HepG2 (cell line): ENCODE results near the gene MIOS. TPM values are rescaled to one million over a fixed set of nuclear protein-coding genes. Genes with fewer than 3 reads are reported as not detected.

Experiments used
- ATAC-seq: fragments of 200-7000 bp; cut with Tn5 transposase; 3 replicates; pipeline ENCODE4 v1.9.1; 2020; ENCODE audit warnings: mild to moderate bottlenecking, moderate library complexity
- BruUV-seq: library from RNA; stranded (reverse); fragments of 400-500 nt; replicated peaks from 2 replicates; lab custom pipeline; 2021; lab: Mats Ljungman, UMichigan
- CTCF ChIA-PET: fragments of 300-600 bp; formaldehyde crosslinking; extraction: SDS; loops from one replicate; lab custom pipeline; 2021; ENCODE audit warnings: low total read pairs, inconsistent platforms, low intra/inter-chr PET ratio; lab: Yijun Ruan, JAX
- POLR2A ChIA-PET: fragments of 350-600 bp; sonication (Branson Sonifier 250); formaldehyde crosslinking; loops from one replicate; lab custom pipeline; 2020; ENCODE audit warnings: antibody characterized with exemption, inconsistent platforms; lab: Yijun Ruan, JAX
- DNase-seq: peaks from one replicate; pipeline ENCODE4 v3.0.0-alpha.2; 2015; ENCODE audit warnings: low spot score
- FAIRE-seq: peaks from 3 replicates; lab custom pipeline; 2011; peaks lifted over from hg19 to GRCh38; lab: Jason Lieb, UNC
- H2AFZ ChIP-seq: one replicate; pipeline ENCODE4 v1.6.1; 2011; ENCODE audit warnings: low read length, inconsistent platforms
- H3K27ac ChIP-seq: fragments of 300-600 bp; 3 replicates; pipeline ENCODE4 v1.8.0; 2011; ENCODE audit warnings: mixed run types, mild to moderate bottlenecking, mixed read lengths, low read length, inconsistent platforms; ENCODE audit not compliant: insufficient read depth; ENCODE audit errors: extremely low read length
- H3K27me3 ChIP-seq, 2 experiments: fragments of 200-600 bp in 1 of 2; 2 replicates in 1 of 2; 3 replicates in 1 of 2; pipeline versions ENCODE4 v1.6.0 to v1.8.0; 2011; ENCODE audit warnings: low read length in 2 of 2, mild to moderate bottlenecking in 2 of 2, moderate library complexity in 2 of 2, inconsistent platforms in 1 of 2; ENCODE audit not compliant: insufficient read depth in 2 of 2, control insufficient read depth in 1 of 2
- H3K36me3 ChIP-seq, 2 experiments: fragments of 200-600 bp in 1 of 2; replicated peaks in 1 of 2; 2 replicates in 1 of 2; 3 replicates in 1 of 2; pipeline versions ENCODE4 v1.5.1 to v1.8.0; 2011; ENCODE audit warnings: low read length in 2 of 2, inconsistent platforms in 1 of 2; ENCODE audit not compliant: insufficient read depth in 2 of 2, control insufficient read depth in 1 of 2
- H3K4me1 ChIP-seq: 2 replicates; pipeline ENCODE4 v1.5.1; 2012; ENCODE audit warnings: low read length, inconsistent platforms; ENCODE audit not compliant: insufficient read depth
- H3K4me2 ChIP-seq: 2 replicates; pipeline ENCODE4 v1.6.0; 2011; ENCODE audit warnings: low read depth, low read length, inconsistent platforms
- H3K4me3 ChIP-seq, 3 experiments: fragments of 200-600 bp in 1 of 3; sonication (generic), shearing (Covaris generic) in 1 of 3; replicated peaks in 1 of 3; 2 replicates each; pipeline ENCODE4 v1.5.1; 2011 to 2016; ENCODE audit warnings: low read length in 3 of 3, inconsistent platforms in 2 of 3, low read depth in 2 of 3, mild to moderate bottlenecking in 2 of 3, control low read depth in 1 of 3, mixed read lengths in 1 of 3; ENCODE audit not compliant: insufficient read depth in 1 of 3
- H3K79me2 ChIP-seq: one replicate; pipeline ENCODE4 v1.6.1; 2011; ENCODE audit warnings: low read length, inconsistent platforms; ENCODE audit not compliant: insufficient read depth
- H3K9ac ChIP-seq: 2 replicates; pipeline ENCODE4 v1.6.0; 2011; ENCODE audit warnings: mild to moderate bottlenecking, low read depth, low read length, inconsistent platforms; ENCODE audit not compliant: insufficient read depth
- H3K9me3 ChIP-seq: 2 replicates; pipeline ENCODE4 v1.5.1; 2012; ENCODE audit warnings: mild to moderate bottlenecking, low read length
- H4K20me1 ChIP-seq: 2 replicates; pipeline ENCODE4 v1.6.0; 2011; ENCODE audit warnings: inconsistent platforms, mild to moderate bottlenecking, low read length, moderate library complexity; ENCODE audit not compliant: insufficient read depth
- CCDC6 ChIP-seq: sonication (generic); formaldehyde crosslinking; IDR thresholded peaks from 2 replicates; pipeline ENCODE4 v1.8.1; 2022; ENCODE audit warnings: mild to moderate bottlenecking, missing genetic modification reagents, moderate library complexity
- HNRNPL ChIP-seq: fragments of 200-400 bp; formaldehyde crosslinking; IDR thresholded peaks from 2 replicates; pipeline ENCODE4 v1.6.1; 2017; ENCODE audit warnings: mild to moderate bottlenecking, low read depth, low read length
- KDM5A ChIP-seq: fragments of 200-600 bp; sonication (generic); IDR thresholded peaks from 2 replicates; pipeline ENCODE4 v1.7.0; 2018; ENCODE audit warnings: antibody characterized with exemption, mild to moderate bottlenecking, low read length, borderline replicate concordance
- MAFF ChIP-seq: IDR thresholded peaks from 2 replicates; pipeline ENCODE4 v1.6.1; 2011; ENCODE audit warnings: low read depth, low read length, improper control_type of control experiment
- MAFK ChIP-seq, 2 experiments: IDR thresholded peaks in 1 of 2; conservative IDR thresholded peaks in 1 of 2; 2 replicates each; pipeline ENCODE4 v1.6.1; 2011; ENCODE audit warnings: improper control_type of control experiment in 2 of 2, low read length in 2 of 2
- POLR2A ChIP-seq, 2 experiments: IDR thresholded peaks; 2 replicates each; pipeline ENCODE4 v1.6.1; 2011; ENCODE audit warnings: low read depth in 2 of 2, low read length in 2 of 2, mild to moderate bottlenecking in 1 of 2, moderate library complexity in 1 of 2; ENCODE audit not compliant: insufficient read depth in 1 of 2
- SOX6 ChIP-seq, 2 experiments: fragments of 450-650 bp in 1 of 2; sonication (generic) in 1 of 2; formaldehyde crosslinking in 1 of 2; IDR thresholded peaks; 2 replicates each; pipeline versions ENCODE4 v1.4.0 to v1.6.1; 2017 to 2020; ENCODE audit warnings: antibody characterized with exemption in 1 of 2, mild to moderate bottlenecking in 1 of 2, missing genetic modification reagents in 1 of 2
- THAP8 ChIP-seq: sonication (generic); formaldehyde crosslinking; IDR thresholded peaks from 2 replicates; pipeline ENCODE4 v1.5.1; 2020; ENCODE audit warnings: missing genetic modification reagents, mild to moderate bottlenecking, borderline replicate concordance
- ZFX ChIP-seq: sonication (generic); formaldehyde crosslinking; IDR thresholded peaks from 2 replicates; pipeline ENCODE4 v1.4.0; 2020; ENCODE audit warnings: mild to moderate bottlenecking, low read depth, missing genetic modification reagents, moderate library complexity
- ZNF280B ChIP-seq: sonication (generic); formaldehyde crosslinking; IDR thresholded peaks from 2 replicates; pipeline ENCODE4 v1.5.0; 2020; ENCODE audit warnings: missing genetic modification reagents, mild to moderate bottlenecking, borderline replicate concordance
- ZNF362 ChIP-seq: sonication (generic); formaldehyde crosslinking; IDR thresholded peaks from 2 replicates; pipeline ENCODE4 v1.4.0; 2020; ENCODE audit warnings: missing genetic modification reagents, mild to moderate bottlenecking, borderline replicate concordance
- ZNF431 ChIP-seq: sonication (generic); formaldehyde crosslinking; IDR thresholded peaks from 2 replicates; pipeline ENCODE4 v1.9.0; 2022; ENCODE audit warnings: missing genetic modification reagents, low read depth, mild to moderate bottlenecking, borderline replicate concordance
- ZNF572 ChIP-seq: sonication (generic); formaldehyde crosslinking; IDR thresholded peaks from 2 replicates; pipeline ENCODE4 v1.5.1; 2020; ENCODE audit warnings: mild to moderate bottlenecking, missing genetic modification reagents
- ZNF580 ChIP-seq: IDR thresholded peaks from 2 replicates; pipeline ENCODE4 v1.6.1; 2016; ENCODE audit warnings: low read depth, borderline replicate concordance
- ZNF589 ChIP-seq: sonication (generic); formaldehyde crosslinking; conservative IDR thresholded peaks from 2 replicates; pipeline ENCODE4 v1.8.0; 2022; ENCODE audit warnings: mild to moderate bottlenecking, moderate library complexity, missing genetic modification reagents
- WGBS: methylation state at CpG from one replicate; pipeline ENCODE4 v1.1.6; 2017; ENCODE audit warnings: low lambda C conversion rate; 5-methylcytosine and 5-hydroxymethylcytosine counted together
- in situ Hi-C: cut with HindIII; loops from 2 replicates; pipeline ENCODE4 v1.10.0; 2017; ENCODE audit warnings: low pct_unique_long_range_greater_than_20kb; ENCODE audit not compliant: extremely low pct_ligation_motif_present
- intact Hi-C: fragments of 100-400 bp; cut with micrococcal nuclease; formaldehyde crosslinking; loops from one replicate; pipeline ENCODE4 v1.10.0; 2022; ENCODE audit not compliant: unreplicated experiment
- polyA plus RNA-seq, 8 experiments: library from polyadenylated mRNA; depleted of rRNA in 3 of 8; stranded (reverse) in 7 of 8; unstranded in 1 of 8; fragments of >200 nt; fragmentation: Illumina TruSeq in 4 of 8; extraction: Trizol in 4 of 8; gene quantifications; 2 replicates each; pipeline versions ENCODE4 v1.2.1 to v1.2.3, GENCODE V29; 2011 to 2016; ENCODE audit warnings: low read depth in 4 of 8, missing spikeins in 1 of 8, mixed read lengths in 1 of 8; ENCODE audit not compliant: insufficient read depth in 1 of 8
- total RNA-seq, 5 experiments: library from RNA; depleted of rRNA; stranded (reverse); fragments of >200 nt; fragmentation: Illumina TruSeq; extraction: Trizol; gene quantifications; 2 replicates each; pipeline ENCODE4 v1.2.3, GENCODE V29; 2016; ENCODE audit warnings: low read depth in 1 of 5
- TF ChIP-seq, protein P1 (sequence below): sonication (generic); formaldehyde crosslinking; conservative IDR thresholded peaks from 2 replicates; pipeline ENCODE4 v1.8.1; 2023; ENCODE audit warnings: missing genetic modification reagents

Gene MIOS
- total and polyA plus RNA-seq, 2 of the 13 experiments (the other 11 are each of a cell fraction or from before 2014, with no cell fraction given), result 15.2 to 33.5 TPM

- 0 out of 2 replicates have a peak, but pooled peaks have one; percentile 2 for TF ChIP-seq ZNF431 (CRISPR knock-in tag)
- 0 out of 2 replicates have a peak, but pooled peaks have one; percentile 6 for TF ChIP-seq CCDC6 (CRISPR knock-in tag)
- 0 out of 2 replicates have a peak, but pooled peaks have one; percentile 3 for TF ChIP-seq HNRNPL
- TF ChIP-seq MAFK (conservative IDR thresholded peaks at IDR 0.05 in 1 of 2, IDR thresholded peaks at IDR 0.05 in 1 of 2; ENCODE audit: low read length in 2 of 2), result peak; percentile 75 to 78; a peak in 3 of 4 replicates
- peak; percentile 75 for TF ChIP-seq MAFF
- peak; percentile 20; the same call in 1 of the 2 replicates for TF ChIP-seq ZFX (CRISPR knock-in tag)
- TF ChIP-seq ZNF589 (CRISPR knock-in tag), result 0 out of 2 replicates have a peak, but pooled peaks have one; percentile 22
- peak; percentile 0; the same call in 1 of the 2 replicates for TF ChIP-seq KDM5A
- TF ChIP-seq SOX6 (IDR thresholded peaks at IDR 0.05), result no peak
- no peak for TF ChIP-seq SOX6 (CRISPR knock-in tag; IDR thresholded peaks at IDR 0.05)
- 0 out of 2 replicates have a peak, but pooled peaks have one; percentile 53 for TF ChIP-seq ZNF572 (CRISPR knock-in tag)
Measured at GRCh38 chr7:7641129-7641663, 74.5 kb downstream of the MIOS start (continued).

- H4K20me1 ChIP-seq, result no peaks in the 10 kb centered on the region
- H3K36me3 ChIP-seq, result no peaks in the 10 kb centered on the region; a peak in 1 of 5 replicates
- intact Hi-C loops, result loop anchor here (5.0 to 10.0 kb wide), 2 partner anchors 120 to 217 kb away; no protein-coding TSS in a partner anchor
- H3K4me3 ChIP-seq, result peak overlapping the region; percentile 78 to 94 (median 88)
- H2AFZ ChIP-seq, result no peak overlapping the region
- H3K27me3 ChIP-seq, result no peaks in the 10 kb centered on the region; a peak in 1 of 5 replicates
- peaks cover 41% of the 10 kb centered on the region for H3K4me1 ChIP-seq
- peaks cover 32% of the 10 kb centered on the region for H3K79me2 ChIP-seq
- DNase-seq (no peak), FAIRE-seq (no peak), ATAC-seq (no peak)
- H3K4me2 ChIP-seq, result peak overlapping the region; percentile 78
- peak overlapping the region; percentile 84 for H3K9ac ChIP-seq
- BruUV-seq, result no TSS peak
- TF ChIP-seq ZNF280B (CRISPR knock-in tag), result no peak
- no peak for TF ChIP-seq POLR2A (IDR thresholded peaks at IDR 0.05; ENCODE audit: insufficient read depth in 1 of 2, low read depth in 2 of 2, low read length in 2 of 2)
- TF ChIP-seq THAP8 (CRISPR knock-in tag), result no peak
- TF ChIP-seq, protein P1, sequence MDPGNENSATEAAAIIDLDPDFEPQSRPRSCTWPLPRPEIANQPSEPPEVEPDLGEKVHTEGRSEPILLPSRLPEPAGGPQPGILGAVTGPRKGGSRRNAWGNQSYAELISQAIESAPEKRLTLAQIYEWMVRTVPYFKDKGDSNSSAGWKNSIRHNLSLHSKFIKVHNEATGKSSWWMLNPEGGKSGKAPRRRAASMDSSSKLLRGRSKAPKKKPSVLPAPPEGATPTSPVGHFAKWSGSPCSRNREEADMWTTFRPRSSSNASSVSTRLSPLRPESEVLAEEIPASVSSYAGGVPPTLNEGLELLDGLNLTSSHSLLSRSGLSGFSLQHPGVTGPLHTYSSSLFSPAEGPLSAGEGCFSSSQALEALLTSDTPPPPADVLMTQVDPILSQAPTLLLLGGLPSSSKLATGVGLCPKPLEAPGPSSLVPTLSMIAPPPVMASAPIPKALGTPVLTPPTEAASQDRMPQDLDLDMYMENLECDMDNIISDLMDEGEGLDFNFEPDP, result 0 out of 2 replicates have a peak, but pooled peaks have one; percentile 23
- TF ChIP-seq ZNF580, result no peak
- TF ChIP-seq ZNF362, result peak; percentile 75
- H3K27ac ChIP-seq, result peak overlapping the region; percentile 82
- 23% methylated on average over 6 of the region's 6 CpGs for WGBS
- ChIA-PET CTCF (no interaction called here), POLR2A (interaction anchor here (1.0 kb wide), 1 partner anchor 54 kb away, joined by 4 read pairs; no protein-coding TSS in a partner anchor)
- in situ Hi-C loops, result no loop called here
- no peaks in the 10 kb centered on the region for H3K9me3 ChIP-seq
Measured at GRCh38 chr7:7642081-7642480, 75.4 kb downstream of the MIOS start.
